BJ (cell line): ENCODE results near the gene KARS1. TPM values are rescaled to one million over a fixed set of nuclear protein-coding genes. Genes with fewer than 3 reads are reported as not detected.

Experiments used
- CTCF ChIA-PET: fragments of 350-600 bp; formaldehyde crosslinking; extraction: SDS; loops from one replicate; lab custom pipeline; 2021; ENCODE audit warnings: antibody characterized with exemption, inconsistent platforms; lab: Yijun Ruan, JAX
- POLR2A ChIA-PET: fragments of 300-600 bp; sonication (Branson Sonifier 250); formaldehyde crosslinking; extraction: SDS; loops from one replicate; lab custom pipeline; 2021; ENCODE audit warnings: antibody characterized with exemption; lab: Charles Lee
- DNase-seq: peaks from one replicate; pipeline ENCODE4 v3.0.0-alpha.2; 2011; ENCODE audit warnings: low read depth
- H3K27me3 ChIP-seq: 2 replicates; pipeline ENCODE4 v1.6.0; 2011; ENCODE audit warnings: low read length; ENCODE audit not compliant: control insufficient read depth, insufficient read depth
- H3K36me3 ChIP-seq: 2 replicates; pipeline ENCODE4 v1.5.1; 2011; ENCODE audit warnings: low read length; ENCODE audit not compliant: control insufficient read depth, insufficient read depth
- H3K4me3 ChIP-seq: 2 replicates; pipeline ENCODE4 v1.5.1; 2011; ENCODE audit warnings: low read depth, mild to moderate bottlenecking, control low read depth, low read length
- polyA plus RNA-seq: library from polyadenylated mRNA; depleted of rRNA; stranded (reverse); fragments of >200 nt; gene quantifications from 2 replicates; pipeline ENCODE4 v1.2.3, GENCODE V29; 2011
- TF ChIP-seq, protein P1 (sequence below): IDR thresholded peaks from 2 replicates; pipeline ENCODE4 v1.5.1; 2011; ENCODE audit warnings: low read depth, mild to moderate bottlenecking, control low read depth, inconsistent platforms, low read length, moderate library complexity; ENCODE audit not compliant: insufficient read depth

The KARS1 gene
- polyA plus RNA-seq, 1 experiment = 118 TPM

DNA sequence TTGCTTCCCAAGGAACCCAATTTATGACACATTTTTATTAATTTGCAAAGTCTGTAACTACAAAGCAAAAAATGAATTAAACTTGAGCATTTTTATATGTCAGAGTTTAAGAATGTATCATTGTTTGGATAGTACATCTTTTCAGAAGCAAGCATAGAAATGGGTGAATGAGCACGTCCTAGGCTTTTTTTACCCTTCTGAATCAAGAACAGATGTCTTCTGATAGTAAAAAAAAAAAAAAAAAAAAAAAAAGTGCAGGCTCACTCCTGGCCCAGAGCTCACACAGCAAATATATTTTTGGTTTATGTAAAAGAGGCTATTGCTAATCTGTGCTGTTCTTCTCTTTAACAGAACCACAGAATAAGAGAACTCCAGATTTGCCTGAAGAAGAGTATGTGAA lies 6.5 kb upstream of the KARS1 start:
- POLR2A ChIA-PET = interaction anchor here (0.6 kb wide), 4 partner anchors 22 to 1514 kb away, joined by 5 to 14 read pairs (median 8); partner anchors contain the start of gene BCAR1

DNA sequence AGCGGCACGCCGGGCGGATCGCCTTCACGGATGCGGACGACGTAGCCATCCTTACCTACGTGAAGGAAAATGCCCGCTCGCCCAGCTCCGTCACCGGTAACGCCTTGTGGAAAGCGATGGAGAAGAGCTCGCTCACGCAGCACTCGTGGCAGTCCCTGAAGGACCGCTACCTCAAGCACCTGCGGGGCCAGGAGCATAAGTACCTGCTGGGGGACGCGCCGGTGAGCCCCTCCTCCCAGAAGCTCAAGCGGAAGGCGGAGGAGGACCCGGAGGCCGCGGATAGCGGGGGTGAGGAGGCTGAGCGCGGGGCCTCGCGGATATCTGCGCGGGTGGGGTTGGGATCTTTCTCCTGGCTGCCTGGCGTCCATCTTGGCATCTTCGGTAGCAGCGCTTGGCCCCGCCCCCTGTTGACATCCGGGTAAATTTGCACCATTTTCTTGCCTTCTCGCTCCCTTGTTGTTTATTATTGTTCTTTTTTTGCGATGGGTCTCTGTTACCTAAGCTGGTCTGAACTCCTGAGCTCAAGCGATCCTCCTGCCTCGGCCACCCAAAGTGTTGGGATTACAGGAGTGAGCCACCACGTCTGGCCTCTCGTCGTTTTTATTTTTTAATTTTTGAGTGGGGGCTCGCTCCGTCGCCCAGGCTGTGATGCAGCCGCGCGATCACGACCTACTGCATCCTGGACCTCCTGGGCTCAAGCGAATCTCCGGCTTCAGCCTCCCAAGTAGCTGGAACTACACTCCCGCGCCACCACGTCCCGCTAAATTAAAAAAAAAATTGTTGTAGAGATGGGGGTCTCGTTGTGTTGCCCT lies 1.0 kb upstream of the KARS1 start:
- CTCF ChIA-PET = interaction anchor here (1.0 to 1.5 kb wide), 2 partner anchors 11 to 115 kb away, joined by 4 to 5 read pairs; no protein-coding TSS in a partner anchor
- TF ChIP-seq, protein P1, sequence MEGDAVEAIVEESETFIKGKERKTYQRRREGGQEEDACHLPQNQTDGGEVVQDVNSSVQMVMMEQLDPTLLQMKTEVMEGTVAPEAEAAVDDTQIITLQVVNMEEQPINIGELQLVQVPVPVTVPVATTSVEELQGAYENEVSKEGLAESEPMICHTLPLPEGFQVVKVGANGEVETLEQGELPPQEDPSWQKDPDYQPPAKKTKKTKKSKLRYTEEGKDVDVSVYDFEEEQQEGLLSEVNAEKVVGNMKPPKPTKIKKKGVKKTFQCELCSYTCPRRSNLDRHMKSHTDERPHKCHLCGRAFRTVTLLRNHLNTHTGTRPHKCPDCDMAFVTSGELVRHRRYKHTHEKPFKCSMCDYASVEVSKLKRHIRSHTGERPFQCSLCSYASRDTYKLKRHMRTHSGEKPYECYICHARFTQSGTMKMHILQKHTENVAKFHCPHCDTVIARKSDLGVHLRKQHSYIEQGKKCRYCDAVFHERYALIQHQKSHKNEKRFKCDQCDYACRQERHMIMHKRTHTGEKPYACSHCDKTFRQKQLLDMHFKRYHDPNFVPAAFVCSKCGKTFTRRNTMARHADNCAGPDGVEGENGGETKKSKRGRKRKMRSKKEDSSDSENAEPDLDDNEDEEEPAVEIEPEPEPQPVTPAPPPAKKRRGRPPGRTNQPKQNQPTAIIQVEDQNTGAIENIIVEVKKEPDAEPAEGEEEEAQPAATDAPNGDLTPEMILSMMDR = no peak
- POLR2A ChIA-PET = interaction anchor here (0.5 to 1.0 kb wide), 3 partner anchors 26 to 1542 kb away, joined by 3 to 8 read pairs (median 7); partner anchors contain the start of genes ADAT1 and MON1B
- Histone ChIP-seq H3K27me3 (no peaks in the 10 kb centered on the region), H3K36me3 (peaks cover 2% of the 10 kb centered on the region; the same call in 1 of the 2 replicates), H3K4me3 (peak overlapping the region; percentile 96)
- no peak for DNase-seq

More for the DNA sequence above, 6.5 kb upstream of the KARS1 start:
- Histone ChIP-seq H3K4me3 (no peak overlapping the region), H3K36me3 (peaks cover 18% of the 10 kb centered on the region), H3K27me3 (no peaks in the 10 kb centered on the region)
- TF ChIP-seq, protein P1 = no peak
- CTCF ChIA-PET = interaction anchor here (0.8 kb wide), 1 partner anchor 110 kb away, joined by 3 read pairs; no protein-coding TSS in a partner anchor
- peak; percentile 67 for DNase-seq

DNA sequence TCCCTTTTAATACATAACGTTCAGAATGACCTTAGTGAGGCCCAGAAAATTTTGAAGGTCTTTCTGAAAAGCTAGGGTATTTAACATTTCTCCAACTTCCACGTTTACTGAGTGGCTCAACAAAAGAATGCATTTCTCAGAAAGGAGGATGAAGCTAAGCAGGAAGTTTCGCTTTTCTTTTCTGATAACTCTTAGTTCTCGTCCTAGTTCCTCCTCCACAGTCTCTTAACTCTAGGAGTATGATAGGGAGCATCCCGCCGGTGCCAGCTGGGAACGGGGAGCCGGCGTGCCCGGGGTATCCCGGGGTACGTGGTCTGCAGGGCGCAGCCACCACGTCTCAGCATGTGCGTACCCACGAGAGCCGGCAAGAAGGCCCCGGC lies 363 bp downstream of the KARS1 start:
- no peak for DNase-seq
- TF ChIP-seq, protein P1 = no peak
- peak overlapping the region; percentile 96 for H3K4me3 ChIP-seq
- ChIA-PET CTCF (interaction anchor here (0.8 to 1.1 kb wide), 3 partner anchors 10 to 176 kb away, joined by 3 to 4 read pairs (median 4); no protein-coding TSS in a partner anchor), POLR2A (interaction anchor here (0.7 to 1.0 kb wide), 2 partner anchors 24 to 213 kb away, joined by 3 to 8 read pairs; partner anchors contain the start of gene ADAT1)
- H3K36me3 ChIP-seq = peaks cover 2% of the 10 kb centered on the region; the same call in 1 of the 2 replicates
- H3K27me3 ChIP-seq = no peaks in the 10 kb centered on the region

DNA sequence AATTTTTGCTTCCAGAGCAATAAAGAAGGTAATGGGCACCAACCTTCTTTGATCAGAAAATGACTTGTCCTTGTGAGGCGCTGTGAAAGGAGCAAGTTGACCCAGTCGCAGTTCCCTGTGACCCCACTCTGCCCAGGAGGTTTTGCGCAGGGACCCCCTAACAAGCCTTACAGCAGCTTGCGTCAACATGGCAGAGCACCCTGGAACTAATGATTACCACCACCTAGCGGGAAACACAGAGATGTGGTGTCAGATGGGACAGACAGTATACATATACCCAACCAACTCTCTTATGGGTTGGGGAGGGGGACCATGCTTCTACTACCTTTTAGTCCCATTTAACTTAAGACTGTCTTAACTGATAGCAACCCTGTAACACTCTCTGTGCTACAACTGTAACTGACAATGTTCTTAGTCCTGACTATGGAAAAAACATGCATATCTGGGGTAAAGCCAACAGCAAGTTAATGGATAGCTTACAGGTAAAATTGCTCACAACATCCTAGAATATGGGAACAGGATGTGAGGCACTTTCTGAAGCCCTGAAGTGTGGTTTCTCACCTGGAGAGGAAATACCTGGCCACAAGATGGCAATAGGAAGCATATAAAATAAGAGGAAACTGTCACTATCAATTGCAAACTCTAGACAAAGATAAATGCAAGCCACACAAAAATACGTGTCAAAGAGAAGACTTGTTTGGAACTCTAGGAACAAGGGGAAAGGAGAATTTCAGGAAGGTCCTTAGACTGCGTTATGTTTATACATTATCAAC lies 3.0 kb downstream of the KARS1 start:
- POLR2A ChIA-PET = no interaction called here

More for the DNA sequence above, 3.0 kb downstream of the KARS1 start:
- Histone ChIP-seq H3K36me3 (peaks cover 9% of the 10 kb centered on the region), H3K4me3 (no peak overlapping the region), H3K27me3 (no peaks in the 10 kb centered on the region)
- CTCF ChIA-PET = no interaction called here
- no peak for DNase-seq
- TF ChIP-seq, protein P1 = no peak
